ENCODE data around the gene MTRF1.
"Not testable (repeated sequence)": the region's sequence is repeated elsewhere in the genome, so short reads cannot be mapped to it uniquely, and the experiment has no call there.

DNA sequence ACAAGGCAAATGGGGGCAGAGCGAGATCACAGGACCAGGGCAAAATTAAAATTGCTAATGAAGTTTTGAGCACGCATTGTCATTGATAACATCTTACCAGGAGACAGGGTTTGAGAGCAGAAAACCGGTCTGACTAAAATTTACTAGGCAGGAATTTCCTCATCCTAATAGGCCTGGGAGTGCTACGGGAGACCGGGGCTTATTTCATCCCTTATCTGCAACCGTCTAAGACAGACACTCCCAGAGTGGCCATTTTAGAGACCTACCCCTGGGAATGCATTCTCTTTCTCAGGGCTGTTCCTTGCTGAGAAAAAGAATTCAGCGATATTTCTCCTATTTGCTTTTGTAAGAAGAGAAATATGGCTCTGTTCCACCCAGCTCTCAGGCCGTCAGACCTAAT is 87.8 kb downstream of the MTRF1 start:
- TF ChIP-seq POLR2AphosphoS5 (IDR thresholded peaks at IDR 0.05) = not testable (repeated sequence)
- TF ChIP-seq, protein P1, sequence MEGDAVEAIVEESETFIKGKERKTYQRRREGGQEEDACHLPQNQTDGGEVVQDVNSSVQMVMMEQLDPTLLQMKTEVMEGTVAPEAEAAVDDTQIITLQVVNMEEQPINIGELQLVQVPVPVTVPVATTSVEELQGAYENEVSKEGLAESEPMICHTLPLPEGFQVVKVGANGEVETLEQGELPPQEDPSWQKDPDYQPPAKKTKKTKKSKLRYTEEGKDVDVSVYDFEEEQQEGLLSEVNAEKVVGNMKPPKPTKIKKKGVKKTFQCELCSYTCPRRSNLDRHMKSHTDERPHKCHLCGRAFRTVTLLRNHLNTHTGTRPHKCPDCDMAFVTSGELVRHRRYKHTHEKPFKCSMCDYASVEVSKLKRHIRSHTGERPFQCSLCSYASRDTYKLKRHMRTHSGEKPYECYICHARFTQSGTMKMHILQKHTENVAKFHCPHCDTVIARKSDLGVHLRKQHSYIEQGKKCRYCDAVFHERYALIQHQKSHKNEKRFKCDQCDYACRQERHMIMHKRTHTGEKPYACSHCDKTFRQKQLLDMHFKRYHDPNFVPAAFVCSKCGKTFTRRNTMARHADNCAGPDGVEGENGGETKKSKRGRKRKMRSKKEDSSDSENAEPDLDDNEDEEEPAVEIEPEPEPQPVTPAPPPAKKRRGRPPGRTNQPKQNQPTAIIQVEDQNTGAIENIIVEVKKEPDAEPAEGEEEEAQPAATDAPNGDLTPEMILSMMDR (IDR thresholded peaks at IDR 0.05) = not testable (repeated sequence)

Data from prostate gland (tissue), 2 donors.